HG03060 (cell line): ENCODE measurements around the gene PPP6R3.
"Not testable (repeated sequence)": the region's sequence is repeated elsewhere in the genome, so short reads cannot be mapped to it uniquely, and the experiment has no call there.

Experiments
- ATAC-seq: cut with Tn5 transposase; IDR thresholded peaks from one replicate; pipeline ENCODE4 v1.9.1; 2021; ENCODE audit warnings: low read depth, moderate number of reproducible peaks; ENCODE audit not compliant: unreplicated experiment

PPP6R3 gene

DNA sequence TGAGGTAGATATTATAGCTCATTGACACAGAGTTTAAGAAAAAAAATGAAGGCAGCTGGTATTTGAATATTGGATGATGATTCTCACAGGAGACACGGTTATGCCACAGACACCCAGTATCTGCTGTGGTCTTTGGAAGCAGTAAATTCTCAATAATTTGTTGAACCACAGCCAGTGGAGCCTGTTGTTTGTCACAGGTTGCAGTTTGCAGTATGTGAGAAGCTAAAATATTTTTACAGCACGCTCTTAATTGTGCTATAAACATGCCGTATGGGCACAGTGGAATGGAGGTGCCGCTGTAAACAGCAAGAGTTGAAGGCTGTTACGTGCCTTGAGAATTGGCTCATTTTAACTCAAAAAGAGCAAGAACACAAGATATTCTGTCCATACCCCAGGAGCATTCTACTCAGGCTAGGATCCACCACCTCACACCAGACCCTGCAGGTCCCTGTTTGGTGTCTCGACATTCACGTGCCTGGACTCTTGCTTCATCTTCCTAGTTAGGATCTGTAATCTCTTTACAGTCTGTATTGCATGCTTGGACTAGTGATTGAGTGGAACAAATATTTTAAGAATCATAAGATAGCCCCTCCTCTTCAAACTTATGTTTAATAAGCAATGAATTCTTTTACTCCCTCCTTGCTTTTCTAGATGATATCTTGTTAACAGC, 129.1 kb downstream of the PPP6R3 start:
- ATAC-seq = no peak

DNA sequence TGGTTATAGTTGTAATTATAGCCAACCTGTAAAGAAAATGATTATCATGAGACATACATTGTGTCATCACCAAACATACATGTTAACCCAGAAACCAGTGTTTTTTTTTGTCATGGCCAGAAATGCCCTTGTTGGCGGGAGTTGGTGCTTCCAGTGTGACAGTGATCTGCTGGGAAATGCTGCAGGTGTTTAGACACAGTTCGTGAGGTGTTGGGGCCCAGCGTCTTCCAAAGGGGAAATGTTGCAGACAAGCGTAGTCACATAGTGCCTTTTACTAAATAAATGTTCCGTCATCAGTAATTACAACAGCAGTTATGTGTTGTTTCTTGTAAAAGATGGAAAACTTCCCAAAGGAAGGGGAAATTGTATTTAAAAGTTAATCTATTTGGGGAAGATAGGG, 131.2 kb downstream of the PPP6R3 start:
- no peak for ATAC-seq

DNA sequence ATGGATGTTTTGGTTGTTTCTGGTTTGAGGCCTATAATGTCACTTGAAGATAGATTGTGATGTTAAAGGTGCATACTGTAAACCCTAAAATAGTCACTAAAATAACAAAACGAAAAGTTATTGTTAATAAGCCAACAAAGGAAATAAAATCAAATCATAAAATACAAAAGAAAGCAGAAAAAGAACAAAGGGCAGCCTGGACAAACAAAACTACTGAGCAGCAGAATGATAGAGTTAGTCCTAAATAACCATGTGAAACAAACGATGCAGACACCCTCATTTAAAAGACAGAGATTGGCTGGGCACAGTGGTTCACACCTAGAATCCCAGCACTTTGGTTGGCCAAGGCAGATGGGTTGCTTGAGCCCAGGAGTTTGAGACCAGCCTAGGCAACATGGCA, 132.9 kb downstream of the PPP6R3 start:
- ATAC-seq = no peak

DNA sequence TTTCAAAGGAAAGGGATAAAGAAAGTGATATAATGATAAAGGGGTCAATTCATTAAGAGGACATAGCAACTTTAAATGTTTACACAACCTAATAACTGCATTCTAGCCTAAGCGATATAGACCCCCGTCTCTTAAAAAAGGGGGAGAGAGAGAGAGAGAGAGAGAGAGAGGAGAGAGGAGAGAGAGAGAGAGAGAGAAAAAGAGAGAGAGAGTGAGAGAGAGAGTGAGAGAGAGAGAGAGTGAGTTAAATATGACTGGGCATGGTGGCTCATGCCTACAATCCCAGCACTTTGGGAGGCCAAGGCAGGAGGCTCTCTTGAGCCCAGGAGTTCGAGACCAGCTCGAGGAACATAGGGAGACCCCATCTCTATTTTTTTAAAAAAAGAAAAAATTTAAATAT, 133.6 kb downstream of the PPP6R3 start:
- ATAC-seq = no peak

DNA sequence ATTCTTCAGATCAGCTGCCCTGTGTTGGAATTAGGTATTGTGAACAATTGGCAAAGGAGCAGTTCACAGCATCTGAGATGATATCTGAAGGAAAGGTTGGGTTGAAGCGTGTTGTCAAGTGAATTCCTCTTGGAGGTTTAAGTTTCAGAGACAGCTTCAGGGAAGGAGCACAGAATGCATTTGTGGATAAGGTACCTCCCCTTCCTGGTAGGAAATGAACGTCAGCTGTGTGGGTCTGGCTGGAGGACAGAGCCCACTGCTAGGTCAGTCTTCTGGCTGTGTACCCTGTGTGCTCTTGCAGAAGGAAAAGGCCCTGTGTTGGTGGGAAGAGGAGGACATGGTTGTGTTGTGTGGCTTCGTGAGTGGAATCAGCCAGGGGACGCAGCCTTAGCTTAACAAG, 135.7 kb downstream of the PPP6R3 start:
- no peak for ATAC-seq

DNA sequence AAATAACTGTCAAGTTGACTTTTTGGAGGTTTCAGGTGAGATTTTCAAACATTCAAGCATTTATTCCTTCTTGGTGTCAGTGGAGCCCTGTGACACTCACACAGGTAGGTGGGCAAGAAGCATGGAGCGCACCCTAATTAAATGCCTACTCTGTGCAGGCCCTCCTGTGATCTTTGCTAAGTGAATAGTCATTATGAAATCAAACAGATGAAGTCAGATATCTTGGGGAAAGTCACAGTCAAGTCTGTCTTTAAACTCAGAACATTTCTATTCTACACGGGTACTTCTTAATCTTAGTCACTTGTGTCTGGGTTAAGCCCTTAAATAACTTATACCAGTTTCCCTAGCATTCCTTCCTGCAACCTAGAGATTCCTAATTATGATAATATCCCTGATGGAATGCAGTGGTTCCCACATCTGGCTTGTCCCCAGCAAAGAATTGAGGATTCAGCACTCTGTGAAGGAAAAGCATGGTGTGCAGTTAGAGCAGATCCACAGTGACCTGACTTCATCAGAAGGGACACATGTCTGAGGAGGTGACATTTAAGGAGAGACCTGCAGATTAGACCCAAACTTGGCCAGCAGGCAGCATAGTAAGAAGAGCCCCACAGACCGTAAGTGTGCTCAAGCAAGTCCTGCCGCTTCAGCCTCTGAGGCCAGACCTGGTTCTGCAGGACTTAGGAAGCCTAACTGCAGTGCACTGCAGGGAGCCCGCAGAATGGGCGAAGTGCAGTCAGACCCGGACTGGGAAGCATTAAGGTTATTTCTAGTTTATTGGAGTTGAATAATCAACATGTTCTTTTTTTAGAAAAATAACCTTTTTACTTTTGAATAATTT, 138.5 kb downstream of the PPP6R3 start:
- ATAC-seq = no peak

DNA sequence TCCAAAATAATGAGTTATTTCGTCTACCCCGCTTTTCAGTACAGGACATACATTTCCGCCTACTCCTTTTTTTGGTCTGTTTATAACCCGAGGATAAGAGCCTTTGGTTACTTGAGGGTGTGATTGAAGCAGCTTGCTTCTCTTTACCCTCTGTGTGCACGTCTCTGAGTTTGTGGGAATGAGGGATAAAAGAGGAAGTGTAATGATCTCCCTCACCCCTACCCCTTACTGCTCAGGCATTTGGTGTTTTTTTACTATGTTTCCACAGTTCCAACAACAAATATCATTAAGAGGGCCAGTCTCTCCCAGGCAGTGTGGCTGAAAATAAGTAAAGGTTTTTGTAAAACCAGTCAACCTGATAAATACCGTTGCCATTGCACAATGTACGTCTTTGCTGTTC, 140.6 kb downstream of the PPP6R3 start:
- ATAC-seq = no peak

DNA sequence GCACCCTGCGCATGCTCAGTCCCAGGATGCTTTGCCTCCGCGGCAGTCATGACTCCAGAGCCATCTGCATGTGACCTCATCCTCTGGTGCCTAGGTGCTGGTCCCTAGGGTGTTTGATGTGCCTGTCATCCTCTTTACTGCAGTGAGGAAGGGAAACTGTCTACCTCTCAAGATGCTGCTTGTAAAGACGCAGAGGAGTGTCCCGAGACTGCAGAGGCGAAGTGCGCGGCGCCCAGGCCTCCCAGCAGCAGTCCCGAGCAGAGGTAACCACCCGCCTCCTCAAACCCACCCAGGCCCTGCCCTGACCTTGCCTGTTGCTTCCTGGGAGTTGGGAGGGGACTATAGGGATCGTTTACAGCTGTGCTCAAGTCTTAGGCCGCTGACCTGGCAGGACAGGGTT, 149.2 kb downstream of the PPP6R3 start:
- ATAC-seq = no peak

DNA sequence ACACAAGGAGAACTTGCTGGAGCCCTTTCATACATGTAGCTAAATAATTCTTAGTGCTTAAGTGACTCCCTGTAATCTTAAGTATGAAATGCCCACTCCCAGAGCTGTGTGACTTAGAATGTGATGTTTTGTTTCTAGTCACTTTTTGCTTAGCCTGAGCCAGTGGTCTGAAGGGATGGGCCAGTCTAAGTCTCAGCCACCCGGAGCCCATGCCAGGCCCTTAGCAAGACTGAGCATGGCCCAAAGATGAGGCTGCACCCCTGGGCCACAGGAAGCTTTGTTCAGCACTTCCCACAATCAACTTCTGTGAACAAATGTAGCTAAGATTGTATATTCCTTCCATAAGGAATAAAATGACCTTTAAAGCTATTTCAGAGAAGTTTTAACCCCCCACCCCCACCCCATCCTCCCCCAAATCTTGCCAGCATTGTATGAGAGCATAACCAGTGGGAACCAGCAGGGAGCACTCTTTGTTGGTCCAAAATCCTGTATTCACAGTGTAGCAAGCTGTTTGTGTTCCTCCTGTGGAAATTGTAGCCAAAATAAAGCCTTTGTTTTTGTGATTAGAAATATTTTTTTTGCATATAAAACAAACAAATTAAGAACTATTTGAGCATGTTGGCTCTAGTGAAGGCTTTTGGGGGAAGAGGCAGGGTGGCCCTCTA, 150.0 kb downstream of the PPP6R3 start:
- no peak for ATAC-seq

DNA sequence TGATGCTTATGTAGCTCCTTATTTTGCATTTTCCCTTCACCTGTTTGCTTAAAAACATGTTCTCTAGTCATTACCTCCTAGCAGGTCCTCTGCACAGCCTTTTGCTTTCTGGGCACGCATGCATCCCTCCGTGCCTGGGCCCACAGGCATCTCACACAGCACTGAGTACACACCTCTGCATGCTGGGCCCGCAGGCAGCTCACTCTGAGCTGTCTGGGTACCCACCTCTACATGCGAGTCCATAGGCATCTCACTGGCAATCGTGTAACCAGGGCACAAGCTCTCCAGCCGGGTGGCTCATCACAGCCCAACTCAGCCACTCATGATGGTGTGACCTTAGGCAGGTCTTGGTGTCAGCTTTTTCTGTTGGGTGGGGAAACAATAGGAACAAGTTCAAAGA, 155.1 kb downstream of the PPP6R3 start:
- ATAC-seq = no peak

DNA sequence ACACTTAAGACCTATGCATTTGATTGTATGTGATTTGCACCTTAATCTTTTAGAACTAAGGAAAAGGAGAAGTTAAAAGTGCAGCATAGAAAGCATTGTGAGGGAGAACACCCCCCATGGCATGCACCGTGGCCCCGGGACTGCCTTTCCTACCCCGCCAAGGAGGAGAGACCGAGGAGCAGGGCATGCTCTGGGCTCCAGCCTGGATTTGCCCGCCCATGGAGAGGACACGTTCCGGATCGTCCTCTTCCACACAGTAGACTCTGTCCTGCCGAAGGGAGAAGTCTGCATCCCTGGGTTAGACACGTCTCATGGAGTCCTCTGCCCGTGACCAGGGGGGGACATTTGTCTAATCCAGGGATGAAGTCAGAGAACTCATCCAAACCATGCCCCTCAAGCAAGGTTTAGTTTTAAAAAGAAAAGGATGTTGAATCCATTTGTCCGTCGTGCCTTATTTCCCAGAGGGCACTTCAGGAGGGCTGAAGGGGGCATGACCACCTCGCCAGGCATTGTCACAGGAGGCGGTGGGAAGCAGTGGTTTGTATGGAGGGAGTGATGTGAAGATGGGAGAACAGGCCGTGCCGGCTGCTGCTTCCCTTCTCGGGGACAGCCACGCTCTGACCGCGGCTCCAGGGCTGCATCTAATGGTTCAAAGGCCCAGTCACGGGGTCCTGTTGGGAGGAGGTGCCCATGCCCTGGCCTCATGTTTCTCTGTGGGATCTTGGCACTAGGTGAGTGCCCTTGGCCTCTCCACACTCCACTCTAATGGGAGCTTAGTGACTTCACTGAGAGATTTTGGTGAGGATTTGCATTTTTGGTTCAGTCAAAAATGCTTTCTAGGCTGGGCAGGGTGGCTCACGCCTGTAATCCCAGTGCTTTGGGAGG, 157.6 kb downstream of the PPP6R3 start:
- ATAC-seq = no peak

DNA sequence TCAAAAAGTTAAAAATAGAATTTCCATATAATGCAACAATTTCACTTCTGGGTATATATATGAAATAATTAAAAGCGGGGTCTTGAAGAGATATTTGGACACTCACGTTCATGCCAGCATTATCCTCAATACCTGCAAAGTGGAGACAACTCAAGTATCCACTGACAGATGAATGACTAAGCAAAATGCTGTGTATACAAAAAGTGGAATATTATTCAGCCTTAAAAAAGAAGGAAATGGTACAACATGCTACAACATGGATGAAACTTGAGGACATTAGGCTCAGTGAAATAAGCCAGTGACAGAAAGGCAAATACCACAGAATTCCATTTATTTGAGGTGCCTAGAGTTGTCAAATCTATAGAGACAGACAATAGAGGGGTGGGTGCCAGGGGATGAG, 161.3 kb downstream of the PPP6R3 start:
- ATAC-seq = no peak

DNA sequence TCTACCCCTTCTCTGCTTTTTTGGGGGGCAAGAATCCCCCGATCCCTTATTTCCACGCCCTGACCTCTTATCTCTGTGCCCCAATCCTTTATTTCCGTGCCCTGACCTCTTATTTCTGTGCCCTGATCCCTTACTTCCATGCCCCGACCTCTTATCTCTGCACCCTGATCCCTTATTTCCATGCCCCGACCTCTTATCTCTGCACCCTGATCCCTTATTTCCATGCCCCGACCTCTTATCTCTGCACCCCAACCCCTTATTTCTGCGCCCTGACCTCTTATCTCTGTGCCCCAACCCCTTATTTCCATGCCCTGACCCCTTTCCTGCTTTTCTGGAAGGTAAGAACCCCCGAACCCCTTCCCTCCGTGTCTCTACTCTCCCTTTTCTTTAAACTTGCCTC, 163.2 kb downstream of the PPP6R3 start:
- not testable (repeated sequence) for ATAC-seq

DNA sequence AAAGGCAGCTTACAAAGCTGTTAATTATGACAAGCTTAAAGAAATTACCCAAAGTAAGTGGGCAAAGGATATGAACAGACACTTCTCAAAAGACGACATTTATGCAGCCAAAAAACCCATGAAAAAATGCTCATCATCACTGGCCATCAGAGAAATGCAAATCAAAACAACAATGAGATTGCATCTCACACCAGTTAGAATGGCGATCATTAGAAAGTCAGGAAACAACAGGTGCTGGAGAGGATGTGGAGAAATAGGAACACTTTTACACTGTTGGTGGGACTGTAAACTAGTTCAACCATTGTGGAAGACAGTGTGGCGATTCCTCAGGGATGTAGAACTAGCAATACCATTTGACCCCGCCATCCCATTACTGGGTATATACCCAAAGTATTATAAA, 164.5 kb downstream of the PPP6R3 start:
- not testable (repeated sequence) for ATAC-seq

DNA sequence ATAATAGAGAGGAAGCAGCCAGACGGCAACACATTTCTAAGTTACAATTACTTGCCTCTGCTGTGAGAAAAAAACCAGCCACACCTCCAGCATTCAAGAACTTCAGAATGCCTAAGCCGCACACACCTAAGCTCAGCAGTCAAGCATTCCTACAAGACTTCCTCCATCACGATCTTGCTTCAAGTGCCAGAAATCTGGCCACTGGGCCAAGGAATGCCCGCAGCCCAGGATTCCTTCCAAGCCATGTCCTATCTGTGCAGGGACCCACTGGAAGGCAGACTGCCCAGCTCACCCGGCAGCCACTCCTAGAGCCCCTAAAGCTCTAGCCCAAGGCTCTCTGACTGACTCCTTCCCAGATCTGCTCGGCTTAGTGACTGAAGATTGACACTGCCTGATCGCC, 165.7 kb downstream of the PPP6R3 start:
- not testable (repeated sequence) for ATAC-seq

DNA sequence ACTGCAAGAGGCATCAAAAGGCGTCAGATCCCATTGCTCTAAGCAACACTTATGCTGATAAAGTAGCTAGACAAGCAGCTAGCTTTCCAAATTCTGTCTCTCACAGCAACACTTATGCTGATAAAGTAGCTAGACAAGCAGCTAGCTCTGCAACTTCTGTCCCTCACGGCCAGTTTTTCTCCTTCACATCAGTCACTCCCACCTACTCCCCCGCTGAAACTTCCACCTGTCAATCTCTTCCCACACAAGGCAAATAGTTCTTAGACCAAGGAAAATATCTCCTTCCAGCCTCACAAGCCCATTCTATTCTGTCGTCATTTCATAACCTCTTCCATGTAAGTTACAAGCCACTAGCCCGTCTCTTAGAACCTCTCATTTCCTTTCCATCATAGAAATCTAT, 168.3 kb downstream of the PPP6R3 start:
- not testable (repeated sequence) for ATAC-seq

DNA sequence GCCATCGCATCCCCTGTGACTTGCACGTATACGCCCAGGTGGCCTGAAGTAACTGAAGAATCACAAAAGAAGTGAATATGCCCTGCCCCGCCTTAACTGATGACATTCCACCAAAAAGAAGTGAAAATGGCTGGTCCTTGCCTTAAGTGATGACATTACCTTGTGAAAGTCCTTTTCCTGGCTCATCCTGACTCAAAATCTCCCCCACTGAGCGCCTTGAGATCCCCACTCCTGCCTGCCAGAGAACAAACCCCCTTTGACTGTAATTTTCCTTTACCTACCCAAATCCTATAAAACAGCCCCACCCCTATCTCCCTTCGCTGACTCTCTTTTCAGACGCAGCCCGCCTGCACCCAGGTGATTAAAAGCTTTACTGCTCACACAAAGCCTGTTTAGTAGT, 171.8 kb downstream of the PPP6R3 start:
- ATAC-seq = not testable (repeated sequence)

DNA sequence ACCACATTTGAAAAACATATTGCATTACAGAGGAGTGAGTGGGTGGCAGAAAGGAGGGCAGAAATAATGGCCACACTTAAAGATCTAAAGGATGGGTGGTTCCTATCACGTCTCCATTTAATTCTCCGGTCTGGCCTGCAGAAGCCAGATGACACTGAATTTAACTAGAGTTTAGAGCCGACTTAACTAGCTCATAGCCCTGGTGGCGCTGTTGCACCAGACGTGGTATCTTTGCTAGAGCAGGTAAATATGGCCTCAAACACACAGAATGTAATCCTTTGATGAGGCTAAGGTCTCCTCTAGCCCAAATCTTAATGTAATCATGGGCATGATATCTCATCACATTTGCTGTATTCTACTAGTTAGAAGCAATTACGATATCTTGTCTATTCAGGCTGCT, 172.2 kb downstream of the PPP6R3 start:
- no peak for ATAC-seq

DNA sequence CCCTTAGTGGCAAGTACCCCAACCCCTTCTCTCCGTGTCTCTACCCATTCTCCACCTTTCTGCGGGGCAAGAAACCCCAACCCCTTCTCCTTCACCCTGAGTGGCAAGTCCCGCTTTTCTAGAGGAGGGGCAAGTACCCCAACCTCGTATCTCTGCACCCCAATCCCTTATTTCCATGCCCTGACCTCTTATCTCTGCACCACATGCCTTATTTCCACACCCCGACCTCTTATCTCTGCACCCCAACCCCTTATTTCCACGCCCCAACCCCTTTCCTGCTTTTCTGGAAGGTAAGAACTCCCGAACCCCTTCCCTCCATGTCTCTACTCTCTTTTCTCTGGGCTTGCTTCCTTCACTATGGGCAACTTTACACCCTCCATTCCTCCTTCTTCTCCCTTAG, 174.1 kb downstream of the PPP6R3 start:
- not testable (repeated sequence) for ATAC-seq

DNA sequence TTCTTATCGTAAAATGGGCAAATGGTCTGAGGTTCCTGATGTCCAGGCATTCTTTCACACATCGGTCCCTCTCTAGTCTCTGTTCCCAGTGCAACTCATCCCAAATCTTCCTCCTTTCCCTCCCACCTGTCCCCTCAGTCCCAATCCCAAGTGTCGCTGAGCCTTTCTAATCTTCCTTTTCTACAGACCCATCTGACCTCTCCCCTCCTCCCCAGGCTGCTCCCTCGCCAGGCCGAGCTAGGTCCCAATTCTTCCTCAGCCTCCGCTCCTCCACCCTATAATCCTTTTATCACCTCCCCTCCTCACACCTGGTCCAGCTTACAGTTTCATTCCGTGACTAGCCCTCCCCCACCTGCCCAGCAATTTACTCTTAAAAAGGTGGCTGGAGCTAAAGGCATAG, 174.6 kb downstream of the PPP6R3 start:
- not testable (repeated sequence) for ATAC-seq

DNA sequence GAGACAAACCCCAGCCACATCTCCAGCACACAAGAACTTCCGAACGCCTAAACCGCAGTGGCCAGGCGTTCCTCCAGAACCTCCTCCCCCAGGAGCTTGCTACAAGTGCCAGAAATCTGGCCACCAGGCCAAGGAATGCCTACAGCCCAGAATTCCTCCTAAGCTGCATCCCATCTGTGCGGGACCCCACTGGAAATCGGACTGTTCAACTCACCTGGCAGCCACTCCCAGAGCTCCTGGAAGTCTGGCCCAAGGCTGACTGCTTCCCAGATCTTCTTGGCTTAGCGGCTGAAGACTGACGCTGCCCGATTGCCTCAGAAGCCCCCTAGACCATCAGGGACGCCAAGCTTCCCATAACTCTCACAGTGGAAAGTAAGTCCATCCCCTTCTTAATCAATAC, 175.3 kb downstream of the PPP6R3 start:
- not testable (repeated sequence) for ATAC-seq
